Stomach (tissue), 4 donors: Measurements from ENCODE around the gene NHS.

ENCODE experiments used
- POLR2A ChIP-seq, 4 donors: fragments of 450-650 bp; IDR thresholded peaks; one replicate each; pipeline ENCODE4 v1.6.1; 2016; ENCODE audit warnings: antibody characterized with exemption in 4 of 4, control low read depth in 2 of 4, mild to moderate bottlenecking in 1 of 4, moderate library complexity in 1 of 4
- TF ChIP-seq, protein P1 (sequence below), 7 experiments: fragments of 450-650 bp in 4 of 7; fragments of 200-600 bp in 3 of 7; sonication (generic) in 3 of 7; IDR thresholded peaks; one replicate each; pipeline ENCODE4 v1.5.1; 2016 to 2019; ENCODE audit warnings: antibody characterized with exemption in 7 of 7, control low read depth in 2 of 7, mild to moderate bottlenecking in 1 of 7

DNA sequence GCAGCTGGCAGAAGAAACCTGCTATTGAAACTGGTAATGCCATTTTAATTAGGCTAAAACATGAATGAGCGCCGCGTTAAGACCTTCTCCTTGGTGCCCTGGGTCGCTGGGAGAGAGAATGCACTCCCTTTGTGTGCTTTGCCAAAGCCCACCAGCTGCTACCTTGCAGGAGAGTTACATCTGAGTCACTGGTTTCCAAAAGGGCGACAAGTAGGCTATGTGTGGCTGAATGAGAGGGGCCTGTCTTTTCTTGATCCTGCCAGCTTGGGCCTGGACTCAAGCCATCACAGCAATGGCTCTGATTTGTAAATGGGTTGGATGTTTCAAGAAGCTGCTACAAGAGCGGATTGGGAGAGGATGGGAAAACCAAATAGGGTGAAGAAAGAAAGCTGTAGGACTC, 81.5 kb downstream of the NHS start:
- TF ChIP-seq, protein P1, sequence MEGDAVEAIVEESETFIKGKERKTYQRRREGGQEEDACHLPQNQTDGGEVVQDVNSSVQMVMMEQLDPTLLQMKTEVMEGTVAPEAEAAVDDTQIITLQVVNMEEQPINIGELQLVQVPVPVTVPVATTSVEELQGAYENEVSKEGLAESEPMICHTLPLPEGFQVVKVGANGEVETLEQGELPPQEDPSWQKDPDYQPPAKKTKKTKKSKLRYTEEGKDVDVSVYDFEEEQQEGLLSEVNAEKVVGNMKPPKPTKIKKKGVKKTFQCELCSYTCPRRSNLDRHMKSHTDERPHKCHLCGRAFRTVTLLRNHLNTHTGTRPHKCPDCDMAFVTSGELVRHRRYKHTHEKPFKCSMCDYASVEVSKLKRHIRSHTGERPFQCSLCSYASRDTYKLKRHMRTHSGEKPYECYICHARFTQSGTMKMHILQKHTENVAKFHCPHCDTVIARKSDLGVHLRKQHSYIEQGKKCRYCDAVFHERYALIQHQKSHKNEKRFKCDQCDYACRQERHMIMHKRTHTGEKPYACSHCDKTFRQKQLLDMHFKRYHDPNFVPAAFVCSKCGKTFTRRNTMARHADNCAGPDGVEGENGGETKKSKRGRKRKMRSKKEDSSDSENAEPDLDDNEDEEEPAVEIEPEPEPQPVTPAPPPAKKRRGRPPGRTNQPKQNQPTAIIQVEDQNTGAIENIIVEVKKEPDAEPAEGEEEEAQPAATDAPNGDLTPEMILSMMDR (IDR thresholded peaks at IDR 0.05): no peak
- TF ChIP-seq POLR2A (IDR thresholded peaks at IDR 0.05): no peak
